HG02840 (cell line): ENCODE measurements around the gene GALNT18.

Experiments
- ATAC-seq: cut with Tn5 transposase; IDR thresholded peaks from one replicate; pipeline ENCODE4 v1.9.1; 2021; ENCODE audit warnings: mild to moderate bottlenecking, moderate library complexity, moderate number of reproducible peaks; ENCODE audit not compliant: unreplicated experiment, low FRiP score

The GALNT18 gene

DNA sequence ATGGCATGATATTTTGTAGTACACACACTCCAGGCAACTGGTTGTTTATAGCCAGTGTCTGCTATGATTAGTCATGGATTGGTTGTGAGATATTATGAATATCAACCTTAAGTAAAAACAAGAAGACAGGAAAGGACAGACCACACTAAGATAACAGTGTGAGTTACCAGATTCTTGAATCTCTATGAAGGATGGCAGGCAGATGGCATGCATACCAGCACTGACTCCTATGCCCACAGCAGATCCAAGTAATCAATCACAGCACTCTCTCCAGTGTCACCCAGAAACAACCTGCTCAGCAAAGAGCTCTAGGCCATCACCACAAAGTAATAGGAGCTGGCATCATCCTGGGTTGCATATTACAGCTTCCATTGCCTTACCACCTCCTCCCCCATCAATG, 116.6 kb downstream of the GALNT18 start:
- no peak for ATAC-seq

- ATAC-seq = no peak
Observed at GRCh38 chr11:11504071-11504470, 117.7 kb downstream of the GALNT18 start.

- ATAC-seq = no peak
Observed at GRCh38 chr11:11502263-11502861, 119.4 kb downstream of the GALNT18 start.

GRCh38 chr11:11501546-11502262, 120.1 kb downstream of the GALNT18 start:
- ATAC-seq = no peak

- no peak for ATAC-seq
Observed at GRCh38 chr11:11500744-11501487, 120.9 kb downstream of the GALNT18 start.

DNA sequence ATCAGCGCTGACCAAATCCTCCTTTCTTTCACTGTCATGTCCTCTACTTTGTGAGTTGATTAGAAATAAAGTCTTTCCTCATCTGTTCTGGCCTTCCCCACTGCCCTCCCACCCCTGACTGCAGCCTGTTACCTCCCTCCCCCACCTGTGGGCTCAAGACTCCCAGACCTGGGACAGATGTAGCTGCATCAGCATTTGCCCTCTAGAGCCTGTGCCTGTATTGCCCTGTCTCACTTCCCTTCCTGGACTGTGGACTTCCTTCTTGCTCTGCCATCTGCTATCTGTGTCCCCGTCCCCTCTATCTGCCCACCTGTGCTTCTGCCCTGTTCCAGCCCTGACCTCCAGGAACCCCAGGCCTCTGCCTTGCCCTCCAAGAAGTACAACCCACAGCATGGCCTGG, 122.5 kb downstream of the GALNT18 start:
- no peak for ATAC-seq

GRCh38 chr11:11498195-11498594, 123.6 kb downstream of the GALNT18 start:
- ATAC-seq = no peak

GRCh38 chr11:11496879-11497278, 124.9 kb downstream of the GALNT18 start:
- no peak for ATAC-seq

DNA sequence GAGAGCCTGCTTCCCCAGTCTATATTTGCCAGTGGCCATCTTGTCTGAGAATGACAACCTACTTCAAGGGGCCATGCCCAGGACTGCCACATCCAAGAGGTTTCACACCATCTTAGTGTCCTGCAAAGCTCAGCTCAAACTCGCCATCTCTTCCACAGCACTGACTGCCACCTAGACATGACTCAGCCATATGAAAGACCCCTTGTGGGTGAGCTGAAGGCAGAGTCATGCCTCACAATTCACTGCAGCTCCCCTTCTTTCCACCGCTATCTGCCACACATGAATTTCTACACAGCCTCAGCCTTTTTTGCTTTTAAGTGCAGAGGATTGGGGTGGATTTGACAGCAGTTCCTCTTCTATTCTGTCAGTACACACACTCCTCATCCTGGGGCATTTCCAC, 127.5 kb downstream of the GALNT18 start:
- ATAC-seq = no peak

DNA sequence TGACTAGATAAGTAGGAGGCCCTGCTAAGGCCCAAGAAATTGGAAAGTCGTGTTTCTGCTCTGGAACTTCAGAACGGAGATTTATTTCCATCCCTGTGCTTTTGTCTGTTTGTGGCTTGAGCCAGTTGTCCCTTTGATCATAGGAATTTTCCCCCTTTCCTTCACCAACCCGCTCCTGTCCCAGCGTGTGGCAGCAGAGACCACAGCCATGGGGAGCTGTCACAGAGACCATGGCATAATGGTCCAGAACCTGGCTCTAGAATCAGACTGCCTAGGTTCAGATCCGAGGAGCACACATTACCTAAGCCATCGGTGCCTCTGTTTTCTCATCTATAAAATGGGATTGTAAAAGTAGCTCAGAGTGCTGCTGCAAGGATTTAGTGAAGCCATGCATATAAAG, 128.1 kb downstream of the GALNT18 start:
- no peak for ATAC-seq

DNA sequence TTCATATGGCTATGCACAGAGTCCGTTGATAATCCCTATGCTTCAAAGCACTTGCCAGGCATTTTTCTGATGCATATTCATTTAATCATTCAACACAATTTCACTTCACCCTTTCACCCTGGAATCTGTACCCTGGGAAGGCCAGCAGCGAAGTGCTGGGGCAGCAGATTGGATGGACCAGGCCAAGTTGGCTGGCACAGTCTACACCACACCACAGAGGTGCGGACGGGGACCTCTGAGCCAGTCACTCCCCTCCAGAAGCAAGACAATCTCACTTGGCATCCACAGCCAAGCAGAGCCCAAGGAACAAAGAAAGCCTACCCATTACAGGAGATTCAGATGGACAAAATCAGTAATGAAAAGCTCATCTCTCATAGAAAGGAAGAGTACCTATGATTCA, 130.2 kb downstream of the GALNT18 start:
- ATAC-seq = no peak

DNA sequence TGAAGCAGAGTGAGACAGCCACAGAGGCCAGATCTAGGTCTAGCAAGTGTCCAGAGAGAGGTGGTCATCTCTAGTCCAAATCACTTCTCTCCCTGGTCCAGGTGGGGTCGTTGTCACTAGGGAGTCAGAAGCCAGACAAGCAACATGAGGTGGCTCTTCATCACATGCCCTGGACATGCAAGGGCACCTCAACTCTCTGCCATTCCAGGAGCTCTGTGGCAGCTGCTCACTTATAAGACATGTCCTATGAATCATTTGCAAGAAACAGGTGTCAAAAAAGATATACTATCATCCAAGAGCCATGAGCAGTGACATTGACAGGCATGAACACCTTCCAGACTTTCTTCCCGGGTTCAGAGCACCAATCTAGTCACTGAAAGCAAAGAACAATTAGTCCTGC, 130.8 kb downstream of the GALNT18 start:
- ATAC-seq = no peak

DNA sequence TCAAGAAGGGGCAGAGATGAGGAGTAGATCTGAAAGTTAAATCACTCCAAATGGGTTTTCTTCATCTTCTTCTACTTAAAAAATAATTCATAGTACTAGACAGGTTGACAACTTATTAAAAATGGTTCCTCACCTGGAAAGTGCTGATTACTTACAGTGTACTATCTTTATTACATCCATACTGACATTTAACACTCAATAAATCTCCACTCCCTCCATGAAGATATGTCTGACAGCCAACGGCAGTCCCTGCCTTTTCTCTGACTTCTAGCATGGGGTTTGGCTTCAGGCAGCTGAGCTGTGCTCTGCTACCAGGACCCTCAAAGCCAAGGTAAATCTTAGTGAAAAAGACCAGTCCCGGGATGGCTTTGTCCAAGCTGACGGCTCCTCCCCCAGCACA, 135.4 kb downstream of the GALNT18 start:
- ATAC-seq = no peak

- ATAC-seq = no peak
Observed at GRCh38 chr11:11486002-11486401, 135.8 kb downstream of the GALNT18 start.

GRCh38 chr11:11483627-11484026, 138.2 kb downstream of the GALNT18 start:
- ATAC-seq = no peak

DNA sequence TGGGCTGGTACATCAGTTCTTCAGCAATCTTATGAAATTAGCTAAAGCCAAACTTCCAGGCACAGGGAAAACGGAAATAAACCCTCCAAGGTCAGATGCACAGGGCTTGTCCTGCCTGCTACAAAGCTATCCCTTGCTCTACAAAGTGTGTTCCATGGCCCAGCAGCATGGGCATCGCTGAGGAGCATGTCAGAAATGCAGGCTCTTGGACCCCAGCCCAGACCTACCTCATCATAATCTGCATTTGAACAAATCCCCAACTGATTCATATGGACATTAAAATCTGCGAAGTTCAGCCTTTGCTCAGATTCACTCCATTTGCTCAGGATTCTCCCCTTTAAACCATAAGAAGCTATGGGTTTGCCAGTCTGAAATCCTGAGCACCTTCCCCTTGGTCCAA, 139.1 kb downstream of the GALNT18 start:
- no peak for ATAC-seq

GRCh38 chr11:11481371-11481770, 140.4 kb downstream of the GALNT18 start:
- ATAC-seq = no peak

DNA sequence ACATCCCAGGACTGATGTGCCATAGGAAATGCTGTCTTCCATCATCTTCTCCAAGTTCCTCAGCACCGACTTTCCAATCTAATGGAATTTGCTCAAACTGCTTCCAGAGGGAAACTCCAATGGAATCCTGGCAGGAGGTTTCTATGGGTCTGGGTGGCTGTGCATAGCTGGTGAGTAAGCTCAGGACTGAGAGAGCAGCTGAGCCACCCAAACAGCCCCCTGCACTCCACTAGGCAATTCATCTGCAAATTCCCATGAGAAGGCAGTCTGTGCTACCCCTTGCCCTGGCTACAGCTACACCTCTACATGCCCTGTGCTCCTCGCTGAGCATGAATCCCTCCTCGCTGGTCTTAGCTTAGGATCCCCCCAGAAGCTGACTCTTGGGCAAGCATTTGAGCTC, 140.8 kb downstream of the GALNT18 start:
- no peak for ATAC-seq

DNA sequence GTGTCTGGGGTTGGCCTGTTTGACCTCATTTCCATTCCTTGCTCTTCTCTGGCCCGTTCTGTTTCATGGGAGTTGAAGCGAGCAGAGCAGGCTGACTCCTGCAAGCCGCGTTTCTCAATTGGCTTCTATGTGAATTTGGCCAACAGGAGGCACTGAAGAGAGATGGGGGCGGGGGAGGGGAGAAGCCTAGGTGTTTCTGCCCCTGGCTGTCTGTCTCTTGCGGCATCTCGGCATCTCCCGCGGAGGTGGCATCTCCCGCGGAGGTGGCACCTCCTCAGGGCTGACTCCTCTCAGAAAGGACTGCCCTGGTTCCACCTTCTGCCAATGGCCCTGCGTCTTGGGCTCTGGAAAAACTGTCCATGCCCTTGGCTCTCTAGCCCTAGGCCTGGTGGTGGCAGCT, 143.1 kb downstream of the GALNT18 start:
- no peak for ATAC-seq

DNA sequence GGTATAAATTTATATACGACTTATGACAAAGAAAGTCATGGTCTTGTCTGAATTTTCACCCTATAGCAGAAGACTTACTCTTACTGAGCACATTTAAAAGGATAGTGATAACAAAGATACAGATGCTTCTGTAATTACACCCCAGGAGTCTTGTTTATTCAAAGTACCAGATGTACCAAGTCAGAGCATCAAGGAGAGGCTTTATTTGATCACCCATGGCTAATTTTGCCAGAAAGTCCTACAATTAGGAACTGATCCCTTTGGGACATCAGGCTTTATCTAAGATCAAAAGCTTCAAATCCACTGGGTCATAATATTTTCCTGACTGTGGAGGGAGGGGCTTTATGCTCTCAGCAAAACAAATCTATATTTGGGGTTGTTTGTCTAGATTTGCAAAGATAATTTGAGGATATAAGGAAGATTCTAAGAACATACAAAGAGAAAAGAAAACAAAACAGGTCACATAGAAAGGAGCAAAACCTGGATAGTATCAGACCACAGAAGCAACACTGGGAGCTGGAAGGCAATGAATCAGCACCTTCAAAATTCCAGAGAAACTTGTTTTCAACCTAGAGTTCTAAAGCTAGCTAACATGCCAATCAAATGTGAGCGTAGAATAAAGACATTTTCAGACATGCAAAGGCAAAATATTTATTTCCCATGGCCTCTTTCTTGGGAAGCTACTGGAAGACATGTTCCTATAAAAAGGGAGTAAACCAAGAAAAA, 143.9 kb downstream of the GALNT18 start:
- no peak for ATAC-seq
